Peyer's patch (tissue), 4 donors: ENCODE measurements around the gene ALDH3A1. TPM values are rescaled to one million over a fixed set of nuclear protein-coding genes. Genes with fewer than 3 reads are reported as not detected.

Experiments
- DNase-seq, 3 donors: peaks; one replicate each; pipeline ENCODE4 v3.0.0-alpha.2; 2017 to 2019
- H3K27ac ChIP-seq, 4 donors: fragments of 200-600 bp; sonication (generic); one replicate each; pipeline ENCODE4 v1.5.1; 2016 to 2019
- H3K27me3 ChIP-seq, 2 donors: fragments of 200-600 bp; sonication (generic); one replicate each; pipeline ENCODE4 v1.5.1; 2019
- H3K36me3 ChIP-seq, 3 donors: fragments of 200-600 bp; sonication (generic); one replicate each; pipeline ENCODE4 v1.5.1; 2016 to 2019
- H3K4me1 ChIP-seq, 4 donors: fragments of 200-600 bp; sonication (generic); one replicate each; pipeline ENCODE4 v1.5.1; 2016 to 2019
- H3K4me3 ChIP-seq, 4 donors: fragments of 200-600 bp; sonication (generic); 1 replicate in 3 of 4; 2 replicates in 1 of 4; pipeline ENCODE4 v1.5.1; 2016 to 2019; ENCODE audit warnings: mild to moderate bottlenecking in 1 of 4
- H3K9me3 ChIP-seq, 4 donors: fragments of 200-600 bp; sonication (generic); one replicate each; pipeline ENCODE4 v1.5.1; 2016 to 2019; ENCODE audit warnings: mild to moderate bottlenecking in 1 of 4
- CTCF ChIP-seq, 6 experiments: fragments of 450-650 bp in 4 of 6; fragments of 200-600 bp in 2 of 6; sonication (generic) in 1 of 6; IDR thresholded peaks; one replicate each; pipeline ENCODE4 v1.5.1; 2017 to 2019; ENCODE audit warnings: antibody characterized with exemption in 6 of 6, mild to moderate bottlenecking in 3 of 6, moderate library complexity in 1 of 6
- POLR2A ChIP-seq, 2 donors: fragments of 450-650 bp; IDR thresholded peaks; one replicate each; pipeline ENCODE4 v1.5.1; 2017; ENCODE audit warnings: antibody characterized with exemption in 2 of 2, mild to moderate bottlenecking in 2 of 2, moderate library complexity in 2 of 2
- total RNA-seq, 4 donors: library from RNA; depleted of rRNA; stranded (reverse); fragments of >200 nt; gene quantifications; one replicate each; pipeline ENCODE4 v1.1.0, GENCODE V29; 2016

Gene ALDH3A1
- total RNA-seq, 4 donors from 2014 or later: 1.7 to 23.1 (median 3.2) TPM

DNA sequence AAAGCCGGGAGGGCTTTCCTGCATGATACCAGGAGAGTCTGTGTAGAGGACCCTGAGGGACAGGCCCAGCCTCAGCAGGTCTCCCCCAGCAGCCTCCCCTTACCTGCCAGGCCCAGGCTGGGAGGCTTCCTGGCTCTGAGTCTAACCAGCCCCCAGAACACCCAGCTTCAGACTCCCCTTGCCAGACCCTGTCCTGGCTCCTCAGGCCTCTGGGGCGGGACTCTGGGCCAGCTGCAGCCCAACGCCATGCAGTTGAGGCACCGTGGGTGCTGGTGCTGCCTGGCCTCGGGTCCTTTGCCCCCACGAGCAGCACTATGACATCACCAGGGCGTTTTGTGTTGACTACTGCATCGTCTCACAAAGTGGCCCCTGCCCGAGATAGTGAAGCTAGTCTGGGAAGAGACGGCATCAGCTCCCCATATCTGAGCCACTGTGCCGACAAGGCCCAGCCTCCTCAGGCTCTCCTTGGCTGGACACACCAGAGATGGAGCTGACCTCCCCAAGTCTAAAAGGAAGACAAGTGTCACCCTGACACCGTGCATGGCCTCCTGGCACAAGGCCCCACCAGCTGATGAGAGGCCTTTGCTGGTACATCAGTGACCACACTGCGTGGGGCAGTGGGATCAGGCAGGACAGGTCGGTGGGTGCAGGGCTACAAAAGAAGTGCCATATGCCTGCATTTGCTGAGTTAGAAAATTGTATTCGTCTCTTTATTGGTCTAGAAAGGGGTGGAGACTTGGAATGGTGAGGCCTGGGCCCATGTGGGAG is 10.6 kb downstream of the ALDH3A1 start:
- H3K4me1 ChIP-seq: peaks cover 0 to 25% (median 0%) of the 10 kb centered on the region in 4 donors
- no peaks in the 10 kb centered on the region for H3K9me3 ChIP-seq

DNA sequence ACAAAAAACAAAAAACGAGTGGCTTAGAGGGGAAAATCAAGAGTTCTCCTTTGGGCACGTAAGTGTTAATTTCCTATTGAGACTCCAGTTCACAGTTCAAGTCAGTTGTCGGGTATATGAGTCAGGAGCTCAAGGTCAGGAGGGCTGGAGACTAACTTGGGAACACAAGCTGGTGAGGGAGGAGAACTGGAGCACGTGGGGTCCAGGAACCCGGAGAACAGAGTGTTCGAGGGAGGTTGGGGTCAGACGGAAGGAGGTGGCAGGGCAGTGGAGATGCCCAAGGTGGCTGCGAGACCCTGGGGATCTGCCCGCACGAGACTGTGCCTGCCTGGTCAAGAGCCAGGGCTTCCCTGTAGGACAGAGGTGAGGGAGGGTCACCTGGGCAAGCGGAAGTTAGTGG is 12.0 kb downstream of the ALDH3A1 start:
- no peak overlapping the region for H3K4me3 ChIP-seq
- H3K27ac ChIP-seq: no peak overlapping the region
- peaks cover 0 to 25% (median 0%) of the 10 kb centered on the region in 4 donors for H3K4me1 ChIP-seq
- no peaks in the 10 kb centered on the region for H3K36me3 ChIP-seq
- TF ChIP-seq POLR2A (IDR thresholded peaks at IDR 0.05): no peak
- no peak for TF ChIP-seq CTCF (IDR thresholded peaks at IDR 0.05)
- no peaks in the 10 kb centered on the region for H3K27me3 ChIP-seq
- H3K9me3 ChIP-seq: no peaks in the 10 kb centered on the region
- DNase-seq: peak in 1 of 3 donors; percentile 51

More for the DNA sequence above, 10.6 kb downstream of the ALDH3A1 start:
- Histone ChIP-seq H3K27ac (no peak overlapping the region), H3K4me3 (no peak overlapping the region), H3K27me3 (no peaks in the 10 kb centered on the region), H3K36me3 (no peaks in the 10 kb centered on the region)
- no peak for DNase-seq
- no peak for TF ChIP-seq POLR2A (IDR thresholded peaks at IDR 0.05)

GRCh38 chr17:19733953-19734526 is 14.1 kb downstream of the ALDH3A1 start:
- Histone ChIP-seq H3K27ac (peak overlapping the region in 2 of 4 donors; percentile 59 to 81), H3K4me3 (no peak overlapping the region), H3K27me3 (no peaks in the 10 kb centered on the region), H3K36me3 (no peaks in the 10 kb centered on the region), H3K9me3 (no peaks in the 10 kb centered on the region), H3K4me1 (peaks cover 0 to 25% (median 0%) of the 10 kb centered on the region in 4 donors)
- TF ChIP-seq CTCF (IDR thresholded peaks at IDR 0.05) (no peak), POLR2A (IDR thresholded peaks at IDR 0.05) (no peak)
- DNase-seq: peak in 1 of 3 donors; percentile 62

DNA sequence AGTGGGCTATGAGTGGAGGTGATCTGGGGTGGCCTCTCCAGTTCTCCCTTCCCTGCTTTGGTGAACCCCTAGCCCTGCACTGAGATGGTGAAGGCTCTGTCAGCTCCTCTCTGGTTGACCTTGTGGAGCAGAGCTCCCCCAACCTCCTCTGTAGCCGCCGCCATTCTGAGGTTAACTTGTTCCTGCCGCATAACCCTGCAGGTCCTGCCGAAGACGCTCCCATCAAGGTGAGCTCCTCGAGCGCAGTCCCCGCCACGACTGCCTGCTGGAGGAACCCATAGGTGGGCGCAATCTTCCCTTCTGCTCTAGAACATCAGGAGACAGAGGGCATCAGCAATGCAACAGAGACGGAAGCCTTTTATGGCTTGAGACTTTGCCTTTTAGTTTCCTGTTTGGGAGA is 16.5 kb downstream of the ALDH3A1 start:
- TF ChIP-seq POLR2A (IDR thresholded peaks at IDR 0.05): no peak

GRCh38 chr17:19730843-19731242 is 17.3 kb downstream of the ALDH3A1 start:
- no peak for DNase-seq
- TF ChIP-seq POLR2A (IDR thresholded peaks at IDR 0.05): no peak
- TF ChIP-seq CTCF (IDR thresholded peaks at IDR 0.05): no peak
- Histone ChIP-seq H3K36me3 (no peaks in the 10 kb centered on the region), H3K4me1 (peaks cover 0 to 35% (median 5%) of the 10 kb centered on the region in 4 donors), H3K9me3 (no peaks in the 10 kb centered on the region), H3K27me3 (no peaks in the 10 kb centered on the region), H3K27ac (no peak overlapping the region), H3K4me3 (no peak overlapping the region)

More for the DNA sequence above, 16.5 kb downstream of the ALDH3A1 start:
- H3K36me3 ChIP-seq: no peaks in the 10 kb centered on the region
- peaks cover 0 to 37% (median 5%) of the 10 kb centered on the region in 4 donors for H3K4me1 ChIP-seq
- H3K9me3 ChIP-seq: no peaks in the 10 kb centered on the region
- H3K4me3 ChIP-seq: no peak overlapping the region
- DNase-seq: no peak
- no peaks in the 10 kb centered on the region for H3K27me3 ChIP-seq
- no peak overlapping the region for H3K27ac ChIP-seq

DNA sequence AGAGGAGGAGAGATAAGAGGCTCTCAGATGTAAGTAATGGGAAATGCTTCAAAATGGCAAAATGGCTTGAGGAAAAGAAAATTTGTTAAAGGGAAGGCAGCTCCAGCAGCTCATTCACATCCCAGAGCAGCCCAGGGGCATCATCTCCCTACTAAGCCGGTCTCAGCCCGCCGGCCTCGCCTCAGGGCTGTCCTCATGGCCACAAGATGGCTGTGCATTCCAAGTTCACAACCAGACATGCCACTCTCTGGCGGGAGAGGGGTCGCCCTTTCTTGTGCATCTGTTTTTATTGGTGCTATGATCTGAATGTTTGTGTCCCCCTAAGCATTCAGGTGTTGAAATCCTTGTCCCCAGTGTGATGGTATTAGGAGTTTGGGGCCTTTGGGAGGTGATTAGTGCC is 18.2 kb downstream of the ALDH3A1 start:
- H3K27me3 ChIP-seq: no peaks in the 10 kb centered on the region
- no peak for DNase-seq
- H3K27ac ChIP-seq: no peak overlapping the region
- H3K4me3 ChIP-seq: no peak overlapping the region
- H3K36me3 ChIP-seq: no peaks in the 10 kb centered on the region
- peaks cover 0 to 27% (median 5%) of the 10 kb centered on the region in 4 donors for H3K4me1 ChIP-seq
- no peaks in the 10 kb centered on the region for H3K9me3 ChIP-seq
- TF ChIP-seq POLR2A (IDR thresholded peaks at IDR 0.05) (no peak), CTCF (IDR thresholded peaks at IDR 0.05) (no peak)
